GM11168 (cell line): ENCODE data around the gene LRRC3C.

Source experiments
- in situ Hi-C: fragments of 300-500 bp; cut with MboI; formaldehyde crosslinking; loops from one replicate; pipeline ENCODE4 v1.12.0; 2022; ENCODE audit warnings: low sequenced_read_pairs; ENCODE audit not compliant: unreplicated experiment

LRRC3C gene

GRCh38 chr17:39973496-39973895 lies 46.0 kb downstream of the LRRC3C start:
- in situ Hi-C loops = no loop called here

- in situ Hi-C loops = no loop called here
These were observed 46.9 kb downstream of the LRRC3C start for GRCh38 chr17:39974433-39974832.

GRCh38 chr17:39975801-39976200 lies 48.3 kb downstream of the LRRC3C start:
- in situ Hi-C loops = no loop called here

- in situ Hi-C loops = no loop called here
These were observed 51.6 kb downstream of the LRRC3C start for GRCh38 chr17:39979016-39979670.

DNA sequence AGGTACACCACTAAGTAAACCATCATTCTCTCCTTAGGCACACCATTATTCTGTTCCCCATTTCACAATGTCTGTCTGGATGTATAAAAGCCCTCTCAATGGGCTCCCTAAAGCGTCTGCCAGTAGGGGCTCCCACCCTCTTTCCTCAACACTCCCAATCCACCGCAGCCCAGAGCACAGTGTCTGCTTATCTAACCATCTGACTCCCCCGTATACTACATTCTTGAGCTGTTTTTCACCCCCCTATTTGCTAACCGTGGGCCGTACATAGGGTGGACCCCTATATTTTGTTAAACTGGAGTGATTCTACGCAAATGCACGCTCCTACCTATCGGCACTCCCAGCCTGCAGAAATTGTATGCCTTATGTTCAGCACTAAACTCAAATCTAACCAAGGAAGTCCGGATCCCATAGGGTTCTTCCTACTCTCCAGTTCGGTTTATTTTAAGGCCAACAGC lies 52.4 kb downstream of the LRRC3C start:
- in situ Hi-C loops = loop anchor here (5.0 kb wide), 1 partner anchor 108 kb away; no protein-coding TSS in a partner anchor

DNA sequence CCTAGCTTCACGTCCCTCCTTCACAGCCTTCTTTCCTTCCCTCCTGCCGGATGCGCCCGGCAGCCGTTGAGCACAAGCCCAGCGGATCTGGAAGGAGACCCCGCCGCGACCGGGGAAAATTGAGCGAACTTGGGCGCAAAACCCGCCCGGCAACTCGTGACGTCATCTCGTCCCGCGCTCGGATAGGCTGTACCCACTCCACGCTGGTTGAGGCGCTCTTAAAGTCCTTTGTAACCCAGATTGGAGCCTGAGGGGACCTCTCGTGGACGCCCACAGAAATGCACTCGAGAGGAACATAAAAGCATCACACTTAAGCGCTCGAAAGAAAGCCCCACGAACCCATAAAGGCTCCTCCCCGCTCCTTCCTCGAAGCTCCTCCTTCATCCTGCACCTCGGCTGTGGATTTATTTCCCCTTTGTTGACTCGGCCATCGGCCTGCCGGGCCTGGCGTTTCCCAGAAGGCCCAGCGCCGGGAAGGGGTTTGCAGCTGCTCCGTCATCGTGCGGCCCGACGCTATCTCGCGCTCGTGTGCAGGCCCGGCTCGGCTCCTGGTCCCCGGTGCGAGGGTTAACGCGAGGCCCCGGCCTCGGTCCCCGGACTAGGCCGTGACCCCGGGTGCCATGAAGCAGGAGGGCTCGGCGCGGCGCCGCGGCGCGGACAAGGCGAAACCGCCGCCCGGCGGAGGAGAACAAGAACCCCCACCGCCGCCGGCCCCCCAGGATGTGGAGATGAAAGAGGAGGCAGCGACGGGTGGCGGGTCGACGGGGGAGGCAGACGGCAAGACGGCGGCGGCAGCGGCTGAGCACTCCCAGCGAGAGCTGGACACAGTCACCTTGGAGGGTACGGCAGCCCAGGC lies 53.0 kb downstream of the LRRC3C start, which contains the start of gene PSMD3:
Gene PSMD3, plus strand, starts transcription at position 457 of the 856 bp plus-strand sequence. Its CDS starts 164 bp downstream, at position 621.
- in situ Hi-C loops = loop anchor here (5.0 kb wide), 1 partner anchor 108 kb away; no protein-coding TSS in a partner anchor

DNA sequence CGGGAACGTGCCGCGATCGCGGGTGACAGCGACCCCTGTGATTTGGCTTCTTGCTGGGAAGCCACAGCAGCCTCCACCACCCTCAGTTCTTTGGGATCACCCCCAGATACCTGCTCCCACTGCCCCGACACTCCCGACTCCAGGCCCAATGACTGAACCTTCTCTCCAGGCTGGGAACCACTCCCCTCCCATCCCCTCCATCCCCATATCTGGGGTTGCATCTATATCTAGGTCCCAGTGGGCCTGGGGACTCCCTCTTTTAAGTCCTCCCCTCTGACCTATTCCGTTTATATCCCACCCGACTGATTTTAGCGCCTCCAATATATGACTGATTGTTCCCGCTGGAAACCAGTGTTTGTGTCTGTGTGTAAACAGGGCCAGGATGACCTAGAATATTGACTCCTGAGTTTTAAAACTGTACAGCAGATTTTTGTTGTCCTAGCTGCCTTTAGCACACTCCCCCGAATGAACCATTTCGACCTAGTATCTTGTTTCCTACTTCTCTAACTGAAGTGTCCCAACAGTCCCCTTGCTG lies 53.7 kb downstream of the LRRC3C start:
- in situ Hi-C loops = loop anchor here (5.0 kb wide), 1 partner anchor 109 kb away; no protein-coding TSS in a partner anchor

- in situ Hi-C loops = loop anchor here (5.0 kb wide), 1 partner anchor 110 kb away; no protein-coding TSS in a partner anchor
These were observed 54.3 kb downstream of the LRRC3C start for GRCh38 chr17:39981766-39982375.

DNA sequence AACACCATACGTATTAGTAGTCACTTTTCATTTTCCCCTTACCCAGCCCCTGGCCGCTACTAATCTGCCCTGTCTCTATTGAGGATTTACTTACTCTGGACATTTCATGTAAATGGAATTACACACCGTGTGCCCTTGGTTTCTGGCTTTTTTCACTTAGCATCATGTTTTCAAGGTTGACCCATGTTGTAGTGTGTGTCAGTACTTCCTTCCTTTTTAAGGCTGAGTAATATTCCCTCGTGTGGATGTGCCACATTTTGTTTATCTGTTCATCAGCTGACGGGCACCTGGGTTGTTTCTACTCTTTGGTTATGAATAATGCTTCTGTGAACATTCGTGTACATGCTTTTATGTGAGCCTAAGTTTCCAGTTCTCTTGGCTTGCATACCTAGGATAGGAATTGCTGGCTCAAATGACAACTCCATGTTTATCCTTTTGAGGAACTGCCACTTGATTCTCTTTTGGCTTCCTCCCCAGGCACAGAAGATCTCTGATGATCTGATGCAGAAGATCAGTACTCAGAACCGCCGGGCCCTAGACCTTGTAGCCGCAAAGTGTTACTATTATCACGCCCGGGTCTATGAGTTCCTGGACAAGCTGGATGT lies 60.8 kb downstream of the LRRC3C start:
- in situ Hi-C loops = no loop called here

- in situ Hi-C loops = no loop called here
These were observed 66.9 kb downstream of the LRRC3C start for GRCh38 chr17:39994448-39994847.
